ENCODE measurements around the gene P2RY2. TPM values are rescaled to one million over a fixed set of nuclear protein-coding genes. Genes with fewer than 3 reads are reported as not detected.
"Not testable (repeated sequence)": the region's sequence is repeated elsewhere in the genome, so short reads cannot be mapped to it uniquely, and the experiment has no call there.

P2RY2 gene
- total RNA-seq, 2 donors from 2014 or later, result 3.5 to 5.7 TPM

GRCh38 chr11:73273222-73273895 is 55.3 kb downstream of the P2RY2 start:
- peak overlapping the region; percentile 33 for H3K4me3 ChIP-seq
- no peaks in the 10 kb centered on the region for H3K9me3 ChIP-seq
- TF ChIP-seq, protein P1, sequence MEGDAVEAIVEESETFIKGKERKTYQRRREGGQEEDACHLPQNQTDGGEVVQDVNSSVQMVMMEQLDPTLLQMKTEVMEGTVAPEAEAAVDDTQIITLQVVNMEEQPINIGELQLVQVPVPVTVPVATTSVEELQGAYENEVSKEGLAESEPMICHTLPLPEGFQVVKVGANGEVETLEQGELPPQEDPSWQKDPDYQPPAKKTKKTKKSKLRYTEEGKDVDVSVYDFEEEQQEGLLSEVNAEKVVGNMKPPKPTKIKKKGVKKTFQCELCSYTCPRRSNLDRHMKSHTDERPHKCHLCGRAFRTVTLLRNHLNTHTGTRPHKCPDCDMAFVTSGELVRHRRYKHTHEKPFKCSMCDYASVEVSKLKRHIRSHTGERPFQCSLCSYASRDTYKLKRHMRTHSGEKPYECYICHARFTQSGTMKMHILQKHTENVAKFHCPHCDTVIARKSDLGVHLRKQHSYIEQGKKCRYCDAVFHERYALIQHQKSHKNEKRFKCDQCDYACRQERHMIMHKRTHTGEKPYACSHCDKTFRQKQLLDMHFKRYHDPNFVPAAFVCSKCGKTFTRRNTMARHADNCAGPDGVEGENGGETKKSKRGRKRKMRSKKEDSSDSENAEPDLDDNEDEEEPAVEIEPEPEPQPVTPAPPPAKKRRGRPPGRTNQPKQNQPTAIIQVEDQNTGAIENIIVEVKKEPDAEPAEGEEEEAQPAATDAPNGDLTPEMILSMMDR (IDR thresholded peaks at IDR 0.05), result no peak
- ATAC-seq (ENCODE audit: insufficient number of reproducible peaks, low FRiP score, low read depth) (no peak), DNase-seq (ENCODE audit: low spot score) (no peak)
- H3K27me3 ChIP-seq (replicated peaks; ENCODE audit: insufficient read depth), result no peaks in the 10 kb centered on the region
- H3K36me3 ChIP-seq, result no peaks in the 10 kb centered on the region
- no peaks in the 10 kb centered on the region for H3K4me1 ChIP-seq (ENCODE audit: control insufficient read depth in 1 of 2, low read depth in 2 of 2)
- no peak overlapping the region for H3K27ac ChIP-seq

- not testable (repeated sequence) for H3K27ac ChIP-seq; H3K36me3 ChIP-seq; H3K27me3 ChIP-seq (replicated peaks; ENCODE audit: insufficient read depth); DNase-seq (ENCODE audit: low spot score); H3K4me3 ChIP-seq; ATAC-seq (ENCODE audit: insufficient number of reproducible peaks, low FRiP score, low read depth); H3K9me3 ChIP-seq; H3K4me1 ChIP-seq (ENCODE audit: control insufficient read depth in 1 of 2, low read depth in 2 of 2)
These were observed 56.1 kb downstream of the P2RY2 start for GRCh38 chr11:73274191-73274590.

DNA sequence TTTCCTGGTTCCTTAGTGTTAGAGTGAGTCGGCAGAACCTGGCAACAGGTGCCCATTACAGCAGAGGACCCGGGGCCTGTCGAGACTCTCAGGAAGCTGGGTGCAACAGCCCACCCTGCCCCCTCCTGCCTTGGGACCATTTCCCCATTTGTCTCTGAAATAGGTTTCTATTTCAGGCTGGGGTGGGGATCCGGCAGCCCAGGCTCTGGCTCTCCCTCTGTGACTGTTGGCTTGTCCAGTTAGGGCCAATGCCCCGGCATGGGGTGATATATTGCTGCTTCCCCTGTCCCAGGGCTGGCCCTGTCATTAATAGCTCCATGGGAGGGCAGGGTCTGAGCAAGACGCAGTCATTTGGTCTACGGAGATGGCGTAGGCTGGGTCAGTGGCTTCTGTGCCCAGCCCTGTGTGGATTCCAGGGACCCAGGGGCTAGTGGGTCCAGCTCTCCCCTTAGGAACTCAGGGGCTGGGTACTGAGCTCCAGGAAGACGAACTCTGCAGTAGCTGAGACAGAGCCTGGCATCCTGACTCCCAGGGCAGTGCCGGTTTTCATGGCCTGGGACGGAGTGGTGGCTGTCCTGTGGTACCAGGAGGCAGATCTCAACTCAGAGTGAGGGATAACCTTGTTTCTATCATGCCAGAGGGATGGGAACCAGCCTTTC is 56.8 kb downstream of the P2RY2 start:
- DNase-seq (ENCODE audit: low spot score), result no peak
- Histone ChIP-seq H3K9me3 (no peaks in the 10 kb centered on the region), H3K4me3 (no peak overlapping the region), H3K4me1 (ENCODE audit: control insufficient read depth in 1 of 2, low read depth in 2 of 2) (no peaks in the 10 kb centered on the region), H3K27ac (no peak overlapping the region), H3K27me3 (replicated peaks; ENCODE audit: insufficient read depth) (no peaks in the 10 kb centered on the region), H3K36me3 (no peaks in the 10 kb centered on the region)
- TF ChIP-seq, protein P1 (IDR thresholded peaks at IDR 0.05), result no peak
- no peak for ATAC-seq (ENCODE audit: insufficient number of reproducible peaks, low FRiP score, low read depth)

DNA sequence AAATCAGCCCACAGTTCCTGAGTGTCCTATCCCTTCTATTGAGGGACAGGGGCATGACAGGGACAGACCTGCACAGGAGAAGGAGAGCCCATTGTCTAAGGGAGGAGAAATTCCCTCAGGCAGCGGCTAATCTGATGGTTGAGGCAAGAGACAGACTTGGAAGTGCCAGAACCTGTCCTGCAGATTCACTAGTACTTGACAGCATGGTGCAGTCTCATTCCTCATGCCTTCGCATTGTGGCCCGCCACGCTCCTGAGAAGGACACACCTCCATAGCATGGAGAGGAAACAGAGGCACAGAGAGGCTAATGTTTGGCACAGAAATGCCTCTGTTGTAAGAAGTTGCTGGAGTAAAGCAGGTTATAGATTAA is 57.3 kb downstream of the P2RY2 start:
- no peaks in the 10 kb centered on the region for H3K4me1 ChIP-seq (ENCODE audit: control insufficient read depth in 1 of 2, low read depth in 2 of 2)
- ATAC-seq (ENCODE audit: insufficient number of reproducible peaks, low FRiP score, low read depth), result no peak
- no peak overlapping the region for H3K27ac ChIP-seq
- H3K9me3 ChIP-seq, result no peaks in the 10 kb centered on the region
- TF ChIP-seq, protein P1 (IDR thresholded peaks at IDR 0.05), result no peak
- DNase-seq (ENCODE audit: low spot score), result no peak
- no peak overlapping the region for H3K4me3 ChIP-seq
- H3K27me3 ChIP-seq (replicated peaks; ENCODE audit: insufficient read depth), result no peaks in the 10 kb centered on the region
- no peaks in the 10 kb centered on the region for H3K36me3 ChIP-seq

GRCh38 chr11:73277467-73277866 is 59.4 kb downstream of the P2RY2 start:
- H3K27ac ChIP-seq, result no peak overlapping the region
- no peaks in the 10 kb centered on the region for H3K4me1 ChIP-seq (ENCODE audit: control insufficient read depth in 1 of 2, low read depth in 2 of 2)
- DNase-seq (ENCODE audit: low spot score), result no peak
- no peaks in the 10 kb centered on the region for H3K27me3 ChIP-seq (replicated peaks; ENCODE audit: insufficient read depth)
- ATAC-seq (ENCODE audit: insufficient number of reproducible peaks, low FRiP score, low read depth), result no peak
- no peaks in the 10 kb centered on the region for H3K36me3 ChIP-seq
- H3K9me3 ChIP-seq, result no peaks in the 10 kb centered on the region
- TF ChIP-seq, protein P1 (IDR thresholded peaks at IDR 0.05), result no peak
- H3K4me3 ChIP-seq, result no peak overlapping the region
